H1 (cell line): ENCODE results near the gene RADIL. TPM values are rescaled to one million over a fixed set of nuclear protein-coding genes. Genes with fewer than 3 reads are reported as not detected.

ENCODE experiments used
- SP4 ChIP-seq: IDR thresholded peaks from 2 replicates; pipeline ENCODE4 v1.6.1; 2012; ENCODE audit warnings: low read length, inconsistent platforms
- polyA plus RNA-seq, 7 experiments: library from polyadenylated mRNA; depleted of rRNA in 3 of 7; stranded (reverse) in 5 of 7; unstranded in 2 of 7; fragments of >200 nt in 5 of 7; fragments of 200-250 nt in 2 of 7; gene quantifications; 1 replicate in 5 of 7; 2 replicates in 1 of 7; 4 replicates in 1 of 7; pipeline versions ENCODE4 v1.2.1 to v1.2.3, GENCODE V29; 2011 to 2013; ENCODE audit warnings: missing spikeins in 2 of 7, mixed read lengths in 2 of 7
- total RNA-seq: library from RNA; stranded (reverse); fragmentation: NEBNext Ultra II Directional; extraction: Animal tissue kit (Norgen Biotek cat#: 25700); gene quantifications from 2 replicates; pipeline ENCODE4 v1.2.1, GENCODE V29; 2021

RADIL gene
- total and polyA plus RNA-seq, 2 of the 8 experiments (the other 6 are each of a cell fraction or from before 2014, with no cell fraction given) = 5.0 to 5.4 TPM

DNA sequence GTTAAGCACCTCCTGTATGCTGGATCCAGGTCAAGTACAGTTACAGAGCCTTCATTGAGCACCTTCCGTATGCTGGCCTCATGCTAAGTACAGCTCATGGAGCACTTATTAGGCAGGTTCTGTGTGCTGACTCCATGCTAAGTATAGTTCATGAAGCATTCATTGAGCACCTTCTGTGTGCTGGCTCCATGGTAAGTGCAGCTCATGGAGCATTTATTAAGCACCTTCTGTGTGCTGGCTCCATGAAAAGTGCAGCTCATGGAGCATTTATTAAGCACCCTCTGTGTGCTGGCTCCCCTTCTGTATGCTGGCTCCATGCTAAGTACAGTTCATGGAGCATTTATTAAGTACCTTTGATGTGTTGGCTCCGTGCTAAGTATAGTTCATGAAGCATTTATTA, 44.9 kb upstream of the RADIL start (continued):
- no peak for TF ChIP-seq SP4
